Measurements from ENCODE around the gene BLOC1S1. TPM values are rescaled to one million over a fixed set of nuclear protein-coding genes. Genes with fewer than 3 reads are reported as not detected.

BLOC1S1 gene
- total and polyA plus RNA-seq, 7 donors: 127 to 260 (median 185) TPM

GRCh38 chr12:55715169-55715764 lies 579 bp upstream of the BLOC1S1 start:
- Histone ChIP-seq H3K4me3 (peak overlapping the region; percentile 69), H3K27ac (peak overlapping the region; percentile 92), H3K4me1 (peaks cover 79% of the 10 kb centered on the region), H3K27me3 (ENCODE audit: insufficient read depth in 3 of 3, low read length in 2 of 3) (no peaks in the 10 kb centered on the region), H3K36me3 (ENCODE audit: insufficient read depth in 1 of 2, low read depth in 1 of 2) (no peaks in the 10 kb centered on the region), H3K9me3 (no peaks in the 10 kb centered on the region)
- no peak for ATAC-seq
- intact Hi-C loops (cut with DNase I): loop anchor here in 1 of 2 donors (5.0 kb wide), 1 partner anchor 33 kb away; a partner anchor contains a TSS
- TF ChIP-seq, protein P1, sequence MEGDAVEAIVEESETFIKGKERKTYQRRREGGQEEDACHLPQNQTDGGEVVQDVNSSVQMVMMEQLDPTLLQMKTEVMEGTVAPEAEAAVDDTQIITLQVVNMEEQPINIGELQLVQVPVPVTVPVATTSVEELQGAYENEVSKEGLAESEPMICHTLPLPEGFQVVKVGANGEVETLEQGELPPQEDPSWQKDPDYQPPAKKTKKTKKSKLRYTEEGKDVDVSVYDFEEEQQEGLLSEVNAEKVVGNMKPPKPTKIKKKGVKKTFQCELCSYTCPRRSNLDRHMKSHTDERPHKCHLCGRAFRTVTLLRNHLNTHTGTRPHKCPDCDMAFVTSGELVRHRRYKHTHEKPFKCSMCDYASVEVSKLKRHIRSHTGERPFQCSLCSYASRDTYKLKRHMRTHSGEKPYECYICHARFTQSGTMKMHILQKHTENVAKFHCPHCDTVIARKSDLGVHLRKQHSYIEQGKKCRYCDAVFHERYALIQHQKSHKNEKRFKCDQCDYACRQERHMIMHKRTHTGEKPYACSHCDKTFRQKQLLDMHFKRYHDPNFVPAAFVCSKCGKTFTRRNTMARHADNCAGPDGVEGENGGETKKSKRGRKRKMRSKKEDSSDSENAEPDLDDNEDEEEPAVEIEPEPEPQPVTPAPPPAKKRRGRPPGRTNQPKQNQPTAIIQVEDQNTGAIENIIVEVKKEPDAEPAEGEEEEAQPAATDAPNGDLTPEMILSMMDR (IDR thresholded peaks at IDR 0.05): no peak
- WGBS, 3 donors: 27 to 47% (median 30%) methylated on average over 7 of the region's 7 CpGs
- DNase-seq: peak in 1 of 2 donors; percentile 2

GRCh38 chr12:55716582-55716957 lies 724 bp downstream of the BLOC1S1 start:
- DNase-seq (no peak), ATAC-seq (peak in 1 of 4 donors; percentile 1)
- H3K36me3 ChIP-seq (ENCODE audit: insufficient read depth in 1 of 2, low read depth in 1 of 2): no peaks in the 10 kb centered on the region
- H3K27ac ChIP-seq: peak overlapping the region; percentile 92
- H3K4me3 ChIP-seq: peak overlapping the region; percentile 69
- no peaks in the 10 kb centered on the region for H3K9me3 ChIP-seq
- WGBS, 3 donors: 6 to 8% (median 7%) methylated on average over 13 of the region's 13 CpGs
- TF ChIP-seq, protein P1 (IDR thresholded peaks at IDR 0.05): no peak
- intact Hi-C loops (cut with DNase I): loop anchor here (1.0 to 5.0 kb wide), 2 partner anchors 11 to 34 kb away; a partner anchor contains a TSS
- peaks cover 84% of the 10 kb centered on the region for H3K4me1 ChIP-seq
- no peaks in the 10 kb centered on the region for H3K27me3 ChIP-seq (ENCODE audit: insufficient read depth in 3 of 3, low read length in 2 of 3)

DNA sequence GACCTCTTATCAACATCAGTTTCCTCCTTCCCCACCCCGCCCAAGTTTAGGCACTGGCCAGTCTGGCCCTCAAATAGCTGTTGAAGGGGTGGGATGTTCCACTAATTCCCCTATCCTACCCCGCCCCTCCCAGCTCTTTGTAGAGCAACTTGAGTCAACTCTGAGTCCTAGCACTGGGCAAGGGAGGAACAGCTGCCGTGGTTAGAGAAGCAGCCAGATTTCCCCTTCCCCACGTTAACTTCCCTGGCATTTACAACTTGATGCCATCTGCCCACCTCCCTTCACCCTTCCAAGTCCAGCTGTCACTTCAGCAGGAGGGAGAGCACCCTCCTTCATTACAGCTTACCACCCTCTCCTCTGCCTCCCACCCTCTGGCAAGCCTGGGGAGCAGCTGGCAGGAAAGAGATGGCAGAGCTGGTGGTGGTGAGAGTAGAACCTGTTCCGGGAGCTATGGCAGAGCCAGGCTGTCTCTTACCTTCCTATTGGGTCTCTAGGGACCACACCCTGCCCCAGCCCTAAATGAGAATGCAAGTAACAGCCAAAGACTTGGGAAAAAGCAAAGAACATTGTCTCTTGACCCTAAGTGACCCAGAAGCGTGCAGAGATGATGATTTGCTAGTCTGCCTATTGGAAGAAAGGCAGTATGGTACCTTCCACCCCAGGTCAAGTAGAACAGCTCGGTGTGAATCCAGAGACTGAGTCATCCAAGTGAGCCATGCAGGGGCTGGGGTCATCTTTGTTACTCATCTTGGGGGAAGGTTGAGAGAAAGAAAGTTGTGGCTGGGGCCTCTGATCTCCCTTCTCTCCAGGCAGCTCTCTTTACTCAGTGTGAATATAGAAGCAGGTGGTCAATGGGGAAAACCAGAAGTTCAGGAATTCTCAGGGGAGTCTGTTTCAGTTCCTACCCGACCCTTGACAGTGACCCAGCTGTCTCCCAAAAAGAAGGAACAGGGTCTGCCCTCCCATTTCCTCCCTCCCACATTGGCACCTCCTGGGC lies 1.5 kb downstream of the BLOC1S1 start:
- H3K4me1 ChIP-seq: peaks cover 84% of the 10 kb centered on the region
- peak overlapping the region; percentile 92 for H3K27ac ChIP-seq
- DNase-seq: peak; percentile 27 to 68
- 11 to 21% (median 12%) methylated on average over 7 to 8 of the region's 8 CpGs for WGBS, 3 donors
- H3K36me3 ChIP-seq (ENCODE audit: insufficient read depth in 1 of 2, low read depth in 1 of 2): no peaks in the 10 kb centered on the region
- ATAC-seq: peak in 1 of 4 donors; percentile 1
- intact Hi-C loops (cut with DNase I): loop anchor here in 1 of 2 donors (5.0 kb wide), 1 partner anchor 35 kb away; a partner anchor contains a TSS
- H3K9me3 ChIP-seq: no peaks in the 10 kb centered on the region
- H3K27me3 ChIP-seq (ENCODE audit: insufficient read depth in 3 of 3, low read length in 2 of 3): no peaks in the 10 kb centered on the region
- peak overlapping the region; percentile 69 for H3K4me3 ChIP-seq
- TF ChIP-seq, protein P1 (IDR thresholded peaks at IDR 0.05): no peak

DNA sequence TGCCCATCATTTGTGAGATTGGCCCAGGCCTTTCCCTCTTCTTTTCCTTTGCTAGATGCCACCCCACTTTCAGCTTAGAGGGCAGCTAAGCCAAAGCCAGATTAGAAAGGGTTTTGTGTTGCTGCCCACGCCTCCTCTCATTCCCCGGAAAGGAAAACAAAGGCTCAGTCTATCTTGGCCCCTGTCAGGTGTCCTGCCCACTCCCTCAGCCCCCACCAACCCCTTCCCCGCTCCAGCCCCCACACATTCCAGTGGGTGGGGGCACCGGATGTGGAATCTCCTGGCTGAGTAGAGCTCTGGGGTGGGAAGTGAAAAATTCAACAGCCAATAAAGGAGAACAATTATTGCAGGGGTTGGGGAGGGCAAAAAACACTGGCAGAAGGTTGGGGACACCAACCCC lies 2.2 kb downstream of the BLOC1S1 start:
- TF ChIP-seq, protein P1 (IDR thresholded peaks at IDR 0.05): no peak
- ATAC-seq: no peak
- 3 to 11% (median 9%) methylated on average over 3 to 4 of the region's 4 CpGs for WGBS, 3 donors
- Histone ChIP-seq H3K27me3 (ENCODE audit: insufficient read depth in 3 of 3, low read length in 2 of 3) (no peaks in the 10 kb centered on the region), H3K4me3 (peak overlapping the region; percentile 69), H3K9me3 (no peaks in the 10 kb centered on the region), H3K4me1 (peaks cover 84% of the 10 kb centered on the region), H3K36me3 (ENCODE audit: insufficient read depth in 1 of 2, low read depth in 1 of 2) (peaks cover 0 to 5% of the 10 kb centered on the region in 2 donors), H3K27ac (peak overlapping the region; percentile 92)
- peak; percentile 17 to 48 for DNase-seq
- intact Hi-C loops (cut with DNase I): loop anchor here in 1 of 2 donors (5.0 kb wide), 1 partner anchor 36 kb away; a partner anchor contains a TSS

Measured in psoas muscle (tissue), 8 donors.